Astrocyte (in vitro differentiated cells and primary cell): ENCODE measurements around the gene TUB. TPM values are rescaled to one million over a fixed set of nuclear protein-coding genes. Genes with fewer than 3 reads are reported as not detected.

Experiments used
- DNase-seq: peaks from one replicate; pipeline ENCODE4 v3.0.0-alpha.2; 2010; ENCODE audit warnings: low read depth
- FAIRE-seq: peaks from 2 replicates; lab custom pipeline; 2011; peaks lifted over from hg19 to GRCh38; lab: Jason Lieb, UNC
- H2AFZ ChIP-seq: 2 replicates; pipeline ENCODE4 v1.6.0; 2012; ENCODE audit warnings: low read depth, low read length, inconsistent platforms
- H3K27ac ChIP-seq: 2 replicates; pipeline ENCODE4 v1.5.1; 2011; ENCODE audit warnings: low read depth, low read length, inconsistent platforms
- H3K27me3 ChIP-seq: 2 replicates; pipeline ENCODE4 v1.6.0; 2011; ENCODE audit warnings: low read length, inconsistent platforms; ENCODE audit not compliant: insufficient read depth
- H3K36me3 ChIP-seq: 2 replicates; pipeline ENCODE4 v1.5.1; 2011; ENCODE audit warnings: low read length, inconsistent platforms; ENCODE audit not compliant: insufficient read depth
- H3K4me1 ChIP-seq: 2 replicates; pipeline ENCODE4 v1.5.1; 2011; ENCODE audit warnings: low read length, inconsistent platforms; ENCODE audit not compliant: insufficient read depth
- H3K4me2 ChIP-seq: 2 replicates; pipeline ENCODE4 v1.6.0; 2012; ENCODE audit warnings: low read length, inconsistent platforms
- H3K4me3 ChIP-seq: 2 replicates; pipeline ENCODE4 v1.5.1; 2011; ENCODE audit warnings: low read depth, mild to moderate bottlenecking, low read length, inconsistent platforms; ENCODE audit not compliant: insufficient read depth
- H3K79me2 ChIP-seq: 2 replicates; pipeline ENCODE4 v1.6.0; 2012; ENCODE audit warnings: mild to moderate bottlenecking, low read length, inconsistent platforms; ENCODE audit not compliant: insufficient read depth
- H3K9ac ChIP-seq: 2 replicates; pipeline ENCODE4 v1.6.0; 2012; ENCODE audit warnings: mild to moderate bottlenecking, low read length, inconsistent platforms
- H3K9me3 ChIP-seq: 2 replicates; pipeline ENCODE4 v1.5.1; 2012; ENCODE audit warnings: low read depth, mild to moderate bottlenecking, low read length, inconsistent platforms; ENCODE audit not compliant: insufficient read depth
- H4K20me1 ChIP-seq: 2 replicates; pipeline ENCODE4 v1.6.0; 2012; ENCODE audit warnings: low read length, inconsistent platforms; ENCODE audit not compliant: insufficient read depth
- H3K27ac Mint-ChIP-seq: one replicate; pipeline ENCODE4 v1.8.0; 2021; ENCODE audit warnings: mild to moderate bottlenecking, mixed read lengths; ENCODE audit not compliant: unreplicated experiment
- H3K27me3 Mint-ChIP-seq: one replicate; pipeline ENCODE4 v1.8.0; 2021; ENCODE audit warnings: low read depth, mixed read lengths; ENCODE audit not compliant: unreplicated experiment
- H3K36me3 Mint-ChIP-seq: one replicate; pipeline ENCODE4 v1.8.0; 2021; ENCODE audit warnings: low read depth, mixed read lengths; ENCODE audit not compliant: unreplicated experiment
- H3K4me1 Mint-ChIP-seq: one replicate; pipeline ENCODE4 v1.8.0; 2021; ENCODE audit warnings: low read depth, mixed read lengths; ENCODE audit not compliant: unreplicated experiment
- H3K4me3 Mint-ChIP-seq: one replicate; pipeline ENCODE4 v1.8.0; 2021; ENCODE audit warnings: mild to moderate bottlenecking, moderate library complexity, mixed read lengths; ENCODE audit not compliant: unreplicated experiment
- H3K9me3 Mint-ChIP-seq: one replicate; pipeline ENCODE4 v1.8.0; 2021; ENCODE audit warnings: mild to moderate bottlenecking, mixed read lengths; ENCODE audit not compliant: unreplicated experiment
- EZH2 ChIP-seq: IDR thresholded peaks from 2 replicates; pipeline ENCODE4 v1.6.1; 2012; ENCODE audit warnings: mild to moderate bottlenecking, low read length, inconsistent platforms; ENCODE audit not compliant: insufficient read depth
- total RNA-seq: library from RNA; stranded (reverse); gene quantifications from 2 replicates; pipeline ENCODE4 v1.2.1, GENCODE V29; 2021
- TF ChIP-seq, protein P1 (sequence below): IDR thresholded peaks from 2 replicates; pipeline ENCODE4 v1.5.1; 2011; ENCODE audit warnings: low read depth, mild to moderate bottlenecking, inconsistent platforms, low read length, moderate library complexity; ENCODE audit not compliant: insufficient read depth

The TUB gene
- total RNA-seq, 1 donor from 2014 or later, result 5.7 TPM

DNA sequence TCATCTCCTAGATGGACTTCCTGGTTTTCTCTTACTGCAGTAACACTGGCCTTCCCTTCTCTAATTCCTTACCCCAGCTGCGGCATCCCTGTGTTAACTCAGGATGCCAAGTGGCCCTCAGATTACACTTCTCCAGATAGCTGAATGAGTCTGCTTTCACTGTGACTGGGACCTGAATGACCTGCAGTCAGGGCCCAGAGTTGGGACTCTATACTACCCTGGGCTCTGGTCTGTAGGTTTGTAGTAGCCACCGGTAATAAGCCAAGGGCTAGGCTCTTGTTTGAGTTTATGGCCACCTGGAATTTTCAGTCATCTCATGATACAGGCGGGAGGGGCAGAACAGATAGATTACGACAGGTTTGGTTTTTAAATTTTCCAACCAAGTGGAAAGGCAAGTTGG is 24.1 kb downstream of the TUB start:
- DNase-seq (no peak), FAIRE-seq (no peak)
- H4K20me1 ChIP-seq, result no peaks in the 10 kb centered on the region
- H3K27me3 ChIP-seq, result no peaks in the 10 kb centered on the region
- Mint-ChIP-seq H3K4me3 (no peak overlapping the region), H3K27ac (no peak overlapping the region), H3K27me3 (peaks cover 4% of the 10 kb centered on the region), H3K36me3 (peaks cover 10% of the 10 kb centered on the region), H3K4me1 (peaks cover 3% of the 10 kb centered on the region), H3K9me3 (no peaks in the 10 kb centered on the region)
- H3K9me3 ChIP-seq, result no peaks in the 10 kb centered on the region
- H3K36me3 ChIP-seq, result no peaks in the 10 kb centered on the region
- H2AFZ ChIP-seq, result no peak overlapping the region
- no peak overlapping the region for H3K9ac ChIP-seq
- H3K4me2 ChIP-seq, result no peak overlapping the region
- H3K4me1 ChIP-seq, result no peaks in the 10 kb centered on the region
- no peak overlapping the region for H3K4me3 ChIP-seq
- no peak overlapping the region for H3K27ac ChIP-seq
- no peaks in the 10 kb centered on the region for H3K79me2 ChIP-seq
- no peak for TF ChIP-seq EZH2
- TF ChIP-seq, protein P1, sequence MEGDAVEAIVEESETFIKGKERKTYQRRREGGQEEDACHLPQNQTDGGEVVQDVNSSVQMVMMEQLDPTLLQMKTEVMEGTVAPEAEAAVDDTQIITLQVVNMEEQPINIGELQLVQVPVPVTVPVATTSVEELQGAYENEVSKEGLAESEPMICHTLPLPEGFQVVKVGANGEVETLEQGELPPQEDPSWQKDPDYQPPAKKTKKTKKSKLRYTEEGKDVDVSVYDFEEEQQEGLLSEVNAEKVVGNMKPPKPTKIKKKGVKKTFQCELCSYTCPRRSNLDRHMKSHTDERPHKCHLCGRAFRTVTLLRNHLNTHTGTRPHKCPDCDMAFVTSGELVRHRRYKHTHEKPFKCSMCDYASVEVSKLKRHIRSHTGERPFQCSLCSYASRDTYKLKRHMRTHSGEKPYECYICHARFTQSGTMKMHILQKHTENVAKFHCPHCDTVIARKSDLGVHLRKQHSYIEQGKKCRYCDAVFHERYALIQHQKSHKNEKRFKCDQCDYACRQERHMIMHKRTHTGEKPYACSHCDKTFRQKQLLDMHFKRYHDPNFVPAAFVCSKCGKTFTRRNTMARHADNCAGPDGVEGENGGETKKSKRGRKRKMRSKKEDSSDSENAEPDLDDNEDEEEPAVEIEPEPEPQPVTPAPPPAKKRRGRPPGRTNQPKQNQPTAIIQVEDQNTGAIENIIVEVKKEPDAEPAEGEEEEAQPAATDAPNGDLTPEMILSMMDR, result no peak

DNA sequence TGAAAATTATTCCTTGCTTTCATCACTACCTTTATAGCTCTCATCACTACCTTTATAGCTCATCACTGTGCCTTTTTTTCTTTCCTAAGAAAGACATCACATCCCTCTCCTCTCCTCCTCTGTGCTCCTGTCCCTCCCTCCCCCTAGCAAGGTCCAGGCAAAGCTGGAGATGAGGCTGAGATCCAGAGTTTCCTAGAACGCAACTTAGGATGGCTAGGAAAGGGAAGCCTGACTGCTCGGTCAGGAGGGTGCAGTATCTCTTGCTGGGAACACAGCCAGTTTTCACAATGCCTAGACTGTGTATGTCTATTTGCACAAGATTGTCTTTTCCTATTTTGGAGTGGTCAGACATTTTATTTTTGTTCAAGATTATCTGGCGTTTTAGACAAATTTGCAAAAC is 24.7 kb downstream of the TUB start:
- Mint-ChIP-seq H3K36me3 (peaks cover 10% of the 10 kb centered on the region), H3K9me3 (no peaks in the 10 kb centered on the region), H3K4me1 (peaks cover 3% of the 10 kb centered on the region), H3K27me3 (peaks cover 4% of the 10 kb centered on the region), H3K27ac (no peak overlapping the region), H3K4me3 (no peak overlapping the region)
- H3K9ac ChIP-seq, result no peak overlapping the region
- TF ChIP-seq EZH2, result no peak
- TF ChIP-seq, protein P1, result no peak
- no peaks in the 10 kb centered on the region for H3K9me3 ChIP-seq
- no peak for DNase-seq
- H3K36me3 ChIP-seq, result no peaks in the 10 kb centered on the region
- H3K4me1 ChIP-seq, result no peaks in the 10 kb centered on the region
- H3K79me2 ChIP-seq, result no peaks in the 10 kb centered on the region
- no peak for FAIRE-seq
- H3K27me3 ChIP-seq, result no peaks in the 10 kb centered on the region
- no peaks in the 10 kb centered on the region for H4K20me1 ChIP-seq
- no peak overlapping the region for H2AFZ ChIP-seq
- no peak overlapping the region for H3K4me3 ChIP-seq
- H3K4me2 ChIP-seq, result no peak overlapping the region
- H3K27ac ChIP-seq, result no peak overlapping the region

DNA sequence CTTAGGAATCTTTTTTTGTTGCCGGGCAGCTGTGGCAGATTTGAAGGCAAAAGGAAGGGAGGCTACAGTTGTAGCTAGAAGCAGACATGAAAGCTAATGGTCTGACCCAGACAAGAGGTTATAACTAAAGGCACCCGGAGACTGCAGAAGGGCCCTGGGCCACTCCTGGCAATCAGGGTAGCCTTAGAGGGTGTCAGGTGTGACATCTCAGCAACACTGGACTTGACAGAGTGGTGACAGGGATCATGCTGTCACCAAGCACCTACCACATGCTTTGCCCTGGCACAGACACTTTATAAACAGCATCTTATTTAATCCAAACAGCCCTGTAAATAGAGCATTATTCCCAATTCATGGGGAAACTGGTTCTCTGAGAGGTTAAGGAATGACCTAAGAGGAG is 25.7 kb downstream of the TUB start:
- peaks cover 10% of the 10 kb centered on the region for H3K36me3 Mint-ChIP-seq

More for the DNA sequence above, 25.7 kb downstream of the TUB start:
- TF ChIP-seq, protein P1, result no peak
- no peak for TF ChIP-seq EZH2
- Mint-ChIP-seq H3K4me1 (peaks cover 3% of the 10 kb centered on the region), H3K27ac (no peak overlapping the region), H3K27me3 (no peaks in the 10 kb centered on the region), H3K9me3 (no peaks in the 10 kb centered on the region), H3K4me3 (no peak overlapping the region)
- no peaks in the 10 kb centered on the region for H3K79me2 ChIP-seq
- no peaks in the 10 kb centered on the region for H3K9me3 ChIP-seq
- no peak overlapping the region for H3K9ac ChIP-seq
- no peaks in the 10 kb centered on the region for H3K4me1 ChIP-seq
- H3K4me3 ChIP-seq, result no peak overlapping the region
- FAIRE-seq (no peak), DNase-seq (no peak)
- H3K27ac ChIP-seq, result no peak overlapping the region
- no peak overlapping the region for H3K4me2 ChIP-seq
- H2AFZ ChIP-seq, result no peak overlapping the region
- no peaks in the 10 kb centered on the region for H3K27me3 ChIP-seq
- no peaks in the 10 kb centered on the region for H4K20me1 ChIP-seq
- H3K36me3 ChIP-seq, result no peaks in the 10 kb centered on the region
